B cell (primary cell): ENCODE measurements around the gene HACD4. TPM values are rescaled to one million over a fixed set of nuclear protein-coding genes. Genes with fewer than 3 reads are reported as not detected.

Experiments used
- ATAC-seq: fragments of 200-7000 bp; cut with Tn5 transposase; one replicate; pipeline ENCODE4 v1.10.0; 2021; ENCODE audit warnings: low read depth, mild to moderate bottlenecking, moderate number of reproducible peaks, moderate library complexity
- CTCF ChIA-PET: fragments of 350-600 bp; sonication (Branson Sonifier 250); formaldehyde crosslinking; loops from one replicate; lab custom pipeline; 2021; ENCODE audit warnings: antibody characterized with exemption, inconsistent platforms; lab: Charles Lee
- POLR2A ChIA-PET: fragments of 350-600 bp; sonication (Branson Sonifier 250); formaldehyde crosslinking; loops from one replicate; lab custom pipeline; 2021; ENCODE audit warnings: antibody characterized with exemption; lab: Charles Lee
- DNase-seq: peaks from one replicate; pipeline ENCODE4 v3.0.0; 2013
- H2AFZ ChIP-seq: 2 replicates; pipeline ENCODE4 v1.6.1; 2012; ENCODE audit warnings: mild to moderate bottlenecking, low read depth, low read length; ENCODE audit not compliant: insufficient read depth, poor library complexity, severe bottlenecking
- H3K27ac ChIP-seq, 2 donors: 1 replicate in 1 of 2; 2 replicates in 1 of 2; pipeline ENCODE4 v1.5.1; 2012 to 2013; ENCODE audit warnings: low read length in 2 of 2, mild to moderate bottlenecking in 2 of 2, moderate library complexity in 1 of 2
- H3K27me3 ChIP-seq, 4 experiments: fragments of 200-600 bp in 1 of 4; sonication (generic) in 1 of 4; replicated peaks in 1 of 4; 1 replicate in 2 of 4; 2 replicates in 2 of 4; pipeline versions ENCODE4 v1.6.1 to v1.7.0; 2013 to 2016; ENCODE audit warnings: low read length in 3 of 4, mild to moderate bottlenecking in 2 of 4, mixed read lengths in 1 of 4, moderate library complexity in 1 of 4; ENCODE audit not compliant: insufficient read depth in 4 of 4, control insufficient read depth in 3 of 4; ENCODE audit errors: control extremely low read depth in 1 of 4
- H3K36me3 ChIP-seq, 2 experiments: replicated peaks in 1 of 2; 1 replicate in 1 of 2; 2 replicates in 1 of 2; pipeline versions ENCODE4 v1.6.1 to v1.7.1; 2013; ENCODE audit warnings: low read length in 1 of 2; ENCODE audit not compliant: insufficient read depth in 2 of 2, control insufficient read depth in 1 of 2; ENCODE audit errors: control extremely low read depth in 1 of 2, extremely low read depth in 1 of 2
- H3K4me1 ChIP-seq, 2 donors: fragments of 200-600 bp in 1 of 2; sonication (generic) in 1 of 2; 1 replicate in 1 of 2; 2 replicates in 1 of 2; pipeline versions ENCODE4 v1.5.1 to v1.6.1; 2013 to 2017; ENCODE audit warnings: low read length in 2 of 2; ENCODE audit not compliant: control insufficient read depth in 2 of 2, insufficient read depth in 2 of 2
- H3K4me2 ChIP-seq: replicated peaks from 2 replicates; pipeline ENCODE3; 2012; ENCODE audit warnings: mild to moderate bottlenecking, low read depth, low read length; ENCODE audit not compliant: poor library complexity, severe bottlenecking
- H3K4me3 ChIP-seq, 5 experiments: fragments of 200-600 bp in 1 of 5; sonication (generic) in 1 of 5; 1 replicate in 3 of 5; 2 replicates in 2 of 5; pipeline versions ENCODE4 v1.5.1 to v1.7.0; 2011 to 2016; ENCODE audit warnings: low read length in 4 of 5, mild to moderate bottlenecking in 4 of 5, low read depth in 2 of 5, control low read depth in 1 of 5, moderate library complexity in 1 of 5; ENCODE audit not compliant: insufficient read depth in 1 of 5; ENCODE audit errors: control extremely low read depth in 1 of 5, extremely low read depth in 1 of 5
- H3K79me2 ChIP-seq: fragments of 200-600 bp; sonication (generic); one replicate; pipeline ENCODE4 v1.6.0; 2016; ENCODE audit warnings: low read length; ENCODE audit not compliant: control insufficient read depth, insufficient read depth
- H3K9ac ChIP-seq: fragments of 200-600 bp; sonication (generic); 2 replicates; pipeline ENCODE4 v1.6.1; 2017; ENCODE audit warnings: mild to moderate bottlenecking, low read length, moderate library complexity
- H3K9me3 ChIP-seq, 3 donors: one replicate each; pipeline versions ENCODE4 v1.6.1 to v1.7.1; 2013; ENCODE audit warnings: low read length in 2 of 3; ENCODE audit not compliant: control insufficient read depth in 2 of 3, insufficient read depth in 1 of 3; ENCODE audit errors: control extremely low read depth in 1 of 3
- H4K20me1 ChIP-seq: 2 replicates; pipeline ENCODE4 v1.6.0; 2012; ENCODE audit warnings: mild to moderate bottlenecking, low read length; ENCODE audit not compliant: insufficient read depth, control insufficient read depth, poor library complexity, severe bottlenecking
- H3K27ac Mint-ChIP-seq: one replicate; pipeline ENCODE4 v1.8.0; 2021; ENCODE audit warnings: mixed read lengths
- H3K27me3 Mint-ChIP-seq: one replicate; pipeline ENCODE4 v1.8.0; 2021; ENCODE audit warnings: mixed read lengths
- H3K4me1 Mint-ChIP-seq: one replicate; pipeline ENCODE4 v1.8.0; 2021; ENCODE audit warnings: mixed read lengths
- H3K4me3 Mint-ChIP-seq: one replicate; pipeline ENCODE4 v1.8.0; 2021; ENCODE audit warnings: mixed read lengths
- H3K9me3 Mint-ChIP-seq: one replicate; pipeline ENCODE4 v1.8.0; 2022; ENCODE audit warnings: mixed read lengths; ENCODE audit not compliant: insufficient read depth
- CTCF ChIP-seq: fragments of 200-600 bp; IDR thresholded peaks from one replicate; pipeline ENCODE4 v1.8.0; 2022; ENCODE audit warnings: antibody characterized with exemption, mild to moderate bottlenecking
- EZH2 ChIP-seq: IDR thresholded peaks from 2 replicates; pipeline ENCODE4 v1.6.1; 2012; ENCODE audit warnings: borderline replicate concordance, low read depth, mild to moderate bottlenecking, moderate library complexity, low read length; ENCODE audit not compliant: insufficient read depth, poor library complexity, severe bottlenecking
- WGBS: methylation state at CpG from one replicate; pipeline ENCODE4 v1.1.5; 2013; ENCODE audit warnings: missing lambda C conversion rate; ENCODE audit not compliant: insufficient coverage; 5-methylcytosine and 5-hydroxymethylcytosine counted together
- intact Hi-C: fragments of 100-400 bp; cut with micrococcal nuclease; formaldehyde crosslinking; loops from one replicate; pipeline ENCODE4 v1.10.0; 2022
- polyA plus RNA-seq: library from polyadenylated mRNA; depleted of rRNA; stranded (reverse); fragments of >200 nt; gene quantifications from 2 replicates; pipeline ENCODE4 v1.2.3, GENCODE V29; 2012
- total RNA-seq, 2 donors: library from RNA; stranded (reverse); fragments of 120-200 nt in 1 of 2; gene quantifications; 1 replicate in 1 of 2; 2 replicates in 1 of 2; pipeline versions ENCODE4 v1.2.3 to v1.2.4, GENCODE V29; 2013 to 2022

The HACD4 gene
- total and polyA plus RNA-seq, 2 donors (not counting 1 experiment from before 2014, with no cell fraction given), result 3.9 to 4.5 TPM

- no peaks in the 10 kb centered on the region for H3K9me3 ChIP-seq
- ChIA-PET POLR2A (no interaction called here), CTCF (interaction anchor here (0.6 kb wide), 1 partner anchor 904 kb away, joined by 5 read pairs; no protein-coding TSS in a partner anchor)
- no peaks in the 10 kb centered on the region for H3K79me2 ChIP-seq
- ATAC-seq (no peak), DNase-seq (no peak)
- intact Hi-C loops, result no loop called here
- H2AFZ ChIP-seq, result no peak overlapping the region
- Mint-ChIP-seq H3K27ac (no peak overlapping the region), H3K4me1 (no peaks in the 10 kb centered on the region), H3K27me3 (no peaks in the 10 kb centered on the region), H3K9me3 (peaks cover 3% of the 10 kb centered on the region), H3K4me3 (no peak overlapping the region)
- H3K4me3 ChIP-seq, result no peak overlapping the region
- H3K4me2 ChIP-seq, result no peak overlapping the region
- H3K27me3 ChIP-seq, result no peaks in the 10 kb centered on the region
- no peaks in the 10 kb centered on the region for H3K36me3 ChIP-seq
- no CpG with 5 or more reads among the region's 1 CpG for WGBS
- TF ChIP-seq CTCF (no peak), EZH2 (no peak)
- no peaks in the 10 kb centered on the region for H3K4me1 ChIP-seq
- no peaks in the 10 kb centered on the region for H4K20me1 ChIP-seq
- no peak overlapping the region for H3K27ac ChIP-seq
- no peak overlapping the region for H3K9ac ChIP-seq
Observed at GRCh38 chr9:21056931-21057330, 25.5 kb upstream of the HACD4 start.

- Mint-ChIP-seq H3K4me1 (no peaks in the 10 kb centered on the region), H3K27ac (no peak overlapping the region), H3K4me3 (no peak overlapping the region), H3K27me3 (peaks cover 3% of the 10 kb centered on the region), H3K9me3 (peaks cover 3% of the 10 kb centered on the region)
- TF ChIP-seq CTCF, result no peak
- no peak for TF ChIP-seq EZH2
- CTCF ChIA-PET, result no interaction called here
- H4K20me1 ChIP-seq, result no peaks in the 10 kb centered on the region
- no peak for ATAC-seq
- H3K4me1 ChIP-seq, result no peaks in the 10 kb centered on the region
- no peaks in the 10 kb centered on the region for H3K79me2 ChIP-seq
- H2AFZ ChIP-seq, result no peak overlapping the region
- no peaks in the 10 kb centered on the region for H3K27me3 ChIP-seq
- intact Hi-C loops, result no loop called here
- DNase-seq, result no peak
- H3K36me3 ChIP-seq, result no peaks in the 10 kb centered on the region
- no CpG with 5 or more reads among the region's 2 CpGs for WGBS
- no peak overlapping the region for H3K9ac ChIP-seq
- H3K9me3 ChIP-seq, result no peaks in the 10 kb centered on the region
- H3K4me2 ChIP-seq, result no peak overlapping the region
- H3K27ac ChIP-seq, result no peak overlapping the region
- POLR2A ChIA-PET, result no interaction called here
- no peak overlapping the region for H3K4me3 ChIP-seq
Observed at GRCh38 chr9:21053851-21054250, 22.4 kb upstream of the HACD4 start.
